Endodermal cell (in vitro differentiated cells): ENCODE measurements around the gene SERF1B. TPM values are rescaled to one million over a fixed set of nuclear protein-coding genes. Genes with fewer than 3 reads are reported as not detected.

ENCODE experiments used
- total RNA-seq, 2 donors: library from RNA; stranded (reverse); fragmentation: NEBNext Ultra II Directional in 1 of 2; extraction: Animal tissue kit (Norgen Biotek cat#: 25700) in 1 of 2; gene quantifications; 2 replicates in 1 of 2; 3 replicates in 1 of 2; pipeline ENCODE4 v1.2.1, GENCODE V29; 2021

SERF1B gene
- total RNA-seq, 2 donors from 2014 or later: 46.1 to 59.3 TPM

Other genes starting within 250 kb of the SERF1B start
- gene SMN2, start 24.4 kb downstream of the SERF1B start, total RNA-seq: 10 to 100 TPM; 55.2 to 82.5 TPM